BJ (cell line): ENCODE measurements around the gene KLC3. TPM values are rescaled to one million over a fixed set of nuclear protein-coding genes. Genes with fewer than 3 reads are reported as not detected.

Experiments used
- CTCF ChIA-PET: fragments of 350-600 bp; formaldehyde crosslinking; extraction: SDS; loops from one replicate; lab custom pipeline; 2021; ENCODE audit warnings: antibody characterized with exemption, inconsistent platforms; lab: Yijun Ruan, JAX
- POLR2A ChIA-PET: fragments of 300-600 bp; sonication (Branson Sonifier 250); formaldehyde crosslinking; extraction: SDS; loops from one replicate; lab custom pipeline; 2021; ENCODE audit warnings: antibody characterized with exemption; lab: Charles Lee
- DNase-seq: peaks from one replicate; pipeline ENCODE4 v3.0.0-alpha.2; 2011; ENCODE audit warnings: low read depth
- H3K27me3 ChIP-seq: 2 replicates; pipeline ENCODE4 v1.6.0; 2011; ENCODE audit warnings: low read length; ENCODE audit not compliant: control insufficient read depth, insufficient read depth
- H3K36me3 ChIP-seq: 2 replicates; pipeline ENCODE4 v1.5.1; 2011; ENCODE audit warnings: low read length; ENCODE audit not compliant: control insufficient read depth, insufficient read depth
- H3K4me3 ChIP-seq: 2 replicates; pipeline ENCODE4 v1.5.1; 2011; ENCODE audit warnings: low read depth, mild to moderate bottlenecking, control low read depth, low read length
- polyA plus RNA-seq: library from polyadenylated mRNA; depleted of rRNA; stranded (reverse); fragments of >200 nt; gene quantifications from 2 replicates; pipeline ENCODE4 v1.2.3, GENCODE V29; 2011; rRNA removed
- TF ChIP-seq, protein P1 (sequence below): IDR thresholded peaks from 2 replicates; pipeline ENCODE4 v1.5.1; 2011; ENCODE audit warnings: low read depth, mild to moderate bottlenecking, control low read depth, inconsistent platforms, low read length, moderate library complexity; ENCODE audit not compliant: insufficient read depth

Gene KLC3
- polyA plus RNA-seq, 1 experiment: 0.09 TPM

DNA sequence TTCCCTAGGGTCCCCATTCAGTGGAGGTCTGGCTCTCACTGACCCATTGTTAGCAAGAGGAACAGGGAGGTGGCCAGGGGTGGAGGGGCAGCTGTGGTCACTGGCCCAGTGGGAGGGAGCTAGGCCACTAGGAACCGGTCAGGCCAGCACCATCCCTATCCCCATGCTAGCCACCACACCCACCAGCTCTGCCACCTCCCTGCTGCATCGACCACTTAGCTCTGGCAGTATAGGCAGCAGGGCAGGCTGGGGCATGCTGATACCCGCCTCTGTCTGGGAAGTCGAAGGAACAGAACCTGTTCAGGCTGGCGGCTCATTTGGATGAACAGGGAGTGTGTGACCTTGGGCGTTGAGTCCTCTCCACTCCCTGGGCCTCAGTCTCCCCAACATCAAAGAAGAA lies 59.6 kb downstream of the KLC3 start:
- Histone ChIP-seq H3K4me3 (no peak overlapping the region), H3K36me3 (peaks cover 2% of the 10 kb centered on the region; the same call in 1 of the 2 replicates), H3K27me3 (no peaks in the 10 kb centered on the region)
- ChIA-PET CTCF (interaction anchor here (0.6 to 3.5 kb wide), 5 partner anchors 22 to 127 kb away, joined by 3 to 18 read pairs (median 3); no protein-coding TSS in a partner anchor), POLR2A (no interaction called here)
- DNase-seq: no peak
- TF ChIP-seq, protein P1, sequence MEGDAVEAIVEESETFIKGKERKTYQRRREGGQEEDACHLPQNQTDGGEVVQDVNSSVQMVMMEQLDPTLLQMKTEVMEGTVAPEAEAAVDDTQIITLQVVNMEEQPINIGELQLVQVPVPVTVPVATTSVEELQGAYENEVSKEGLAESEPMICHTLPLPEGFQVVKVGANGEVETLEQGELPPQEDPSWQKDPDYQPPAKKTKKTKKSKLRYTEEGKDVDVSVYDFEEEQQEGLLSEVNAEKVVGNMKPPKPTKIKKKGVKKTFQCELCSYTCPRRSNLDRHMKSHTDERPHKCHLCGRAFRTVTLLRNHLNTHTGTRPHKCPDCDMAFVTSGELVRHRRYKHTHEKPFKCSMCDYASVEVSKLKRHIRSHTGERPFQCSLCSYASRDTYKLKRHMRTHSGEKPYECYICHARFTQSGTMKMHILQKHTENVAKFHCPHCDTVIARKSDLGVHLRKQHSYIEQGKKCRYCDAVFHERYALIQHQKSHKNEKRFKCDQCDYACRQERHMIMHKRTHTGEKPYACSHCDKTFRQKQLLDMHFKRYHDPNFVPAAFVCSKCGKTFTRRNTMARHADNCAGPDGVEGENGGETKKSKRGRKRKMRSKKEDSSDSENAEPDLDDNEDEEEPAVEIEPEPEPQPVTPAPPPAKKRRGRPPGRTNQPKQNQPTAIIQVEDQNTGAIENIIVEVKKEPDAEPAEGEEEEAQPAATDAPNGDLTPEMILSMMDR: no peak

Other genes with a start within 250 kb of the KLC3 start
- 10.8 and 16.1 TPM in 2 replicates for gene PPP1R37, start 247.6 kb upstream of the KLC3 start, polyA plus RNA-seq
- 0.02 and 0.05 TPM in 2 replicates for gene NKPD1, start 179.8 kb upstream of the KLC3 start, polyA plus RNA-seq
- 9.7 and 15.0 TPM in 2 replicates for gene TRAPPC6A, start 162.5 kb upstream of the KLC3 start, polyA plus RNA-seq
- gene BLOC1S3, start 162.0 kb upstream of the KLC3 start, polyA plus RNA-seq: 7.1 and 8.3 TPM in 2 replicates
- 0.04 TPM in 1 of 2 replicates, not detected in the other for gene EXOC3L2, start 95.3 kb upstream of the KLC3 start, polyA plus RNA-seq
- gene MARK4, start 89.5 kb upstream of the KLC3 start, polyA plus RNA-seq: 10.9 and 17.1 TPM in 2 replicates
- not detected in 2 replicates for gene CKM, start 17.9 kb upstream of the KLC3 start, polyA plus RNA-seq
- 63.7 and 94.6 TPM in 2 replicates for gene ERCC2, start 29.8 kb downstream of the KLC3 start, polyA plus RNA-seq
- 5.4 and 12.3 TPM in 2 replicates for gene PPP1R13L, start 64.3 kb downstream of the KLC3 start, polyA plus RNA-seq
- 3.0 and 3.6 TPM in 2 replicates for gene POLR1G, start 65.9 kb downstream of the KLC3 start, polyA plus RNA-seq
- gene ERCC1, start 83.2 kb downstream of the KLC3 start, polyA plus RNA-seq: 84.3 and 121 TPM in 2 replicates
- gene FOSB, start 127.2 kb downstream of the KLC3 start, polyA plus RNA-seq: 2.6 and 4.5 TPM in 2 replicates
- gene RTN2, start 156.3 kb downstream of the KLC3 start, polyA plus RNA-seq: 27.3 and 42.3 TPM in 2 replicates
- gene PPM1N, start 157.7 kb downstream of the KLC3 start, polyA plus RNA-seq: 1.0 and 1.2 TPM in 2 replicates
- 110 and 117 TPM in 2 replicates for gene VASP, start 166.7 kb downstream of the KLC3 start, polyA plus RNA-seq
- gene OPA3, start 244.1 kb downstream of the KLC3 start, polyA plus RNA-seq: 10.9 and 15.1 TPM in 2 replicates